Measurements from ENCODE around the gene PCDH9.

Gene PCDH9

GRCh38 chr13:67090856-67091255, 139.3 kb downstream of the PCDH9 start:
- TF ChIP-seq CTCF (IDR thresholded peaks at IDR 0.05): no peak

GRCh38 chr13:67087527-67087926, 142.6 kb downstream of the PCDH9 start:
- no peak for TF ChIP-seq CTCF (IDR thresholded peaks at IDR 0.05)

GRCh38 chr13:67086260-67086659, 143.9 kb downstream of the PCDH9 start:
- no peak for TF ChIP-seq CTCF (IDR thresholded peaks at IDR 0.05)

- TF ChIP-seq CTCF (IDR thresholded peaks at IDR 0.05): no peak
These were observed 146.1 kb downstream of the PCDH9 start for GRCh38 chr13:67084066-67084465.

GRCh38 chr13:67083519-67083918, 146.6 kb downstream of the PCDH9 start:
- no peak for TF ChIP-seq CTCF (IDR thresholded peaks at IDR 0.05)

GRCh38 chr13:67080351-67080750, 149.8 kb downstream of the PCDH9 start:
- no peak for TF ChIP-seq CTCF (IDR thresholded peaks at IDR 0.05)

GRCh38 chr13:67078062-67078461, 152.1 kb downstream of the PCDH9 start:
- no peak for TF ChIP-seq CTCF (IDR thresholded peaks at IDR 0.05)

- no peak for TF ChIP-seq CTCF (IDR thresholded peaks at IDR 0.05)
These were observed 153.0 kb downstream of the PCDH9 start for GRCh38 chr13:67077132-67077531.

All from LNCAP (cell line).